Skeletal muscle cell (primary cell): Measurements from ENCODE around the gene NEDD9.

ENCODE experiments used
- DNase-seq: peaks from one replicate; pipeline ENCODE4 v3.0.0-alpha.2; 2010; ENCODE audit warnings: low read depth
- H3K4me3 ChIP-seq: 2 replicates; pipeline ENCODE4 v1.5.1; 2011; ENCODE audit warnings: low read depth, mild to moderate bottlenecking, control low read depth, low read length, moderate library complexity

Gene NEDD9

GRCh38 chr6:11221623-11222384, 10.7 kb downstream of the NEDD9 start:
- no peak for DNase-seq
- no peak overlapping the region for H3K4me3 ChIP-seq

GRCh38 chr6:11219400-11219834, 13.1 kb downstream of the NEDD9 start:
- no peak for DNase-seq
- H3K4me3 ChIP-seq = no peak overlapping the region

- no peak for DNase-seq
Observed at GRCh38 chr6:11218538-11219399, 13.7 kb downstream of the NEDD9 start.

GRCh38 chr6:11218102-11218442, 14.4 kb downstream of the NEDD9 start:
- no peak for DNase-seq

More at GRCh38 chr6:11218538-11219399, 13.7 kb downstream of the NEDD9 start:
- no peak overlapping the region for H3K4me3 ChIP-seq

GRCh38 chr6:11217360-11218101, 14.9 kb downstream of the NEDD9 start:
- DNase-seq = no peak
- H3K4me3 ChIP-seq = no peak overlapping the region

More at GRCh38 chr6:11218102-11218442, 14.4 kb downstream of the NEDD9 start:
- H3K4me3 ChIP-seq = no peak overlapping the region

GRCh38 chr6:11215773-11216172, 16.7 kb downstream of the NEDD9 start:
- no peak overlapping the region for H3K4me3 ChIP-seq
- DNase-seq = no peak

GRCh38 chr6:11214901-11215300, 17.6 kb downstream of the NEDD9 start:
- H3K4me3 ChIP-seq = no peak overlapping the region
- no peak for DNase-seq

- DNase-seq = no peak
- no peak overlapping the region for H3K4me3 ChIP-seq
Observed at GRCh38 chr6:11214084-11214833, 18.2 kb downstream of the NEDD9 start.

- DNase-seq = no peak
- H3K4me3 ChIP-seq = no peak overlapping the region
Observed at GRCh38 chr6:11213422-11214021, 18.9 kb downstream of the NEDD9 start.

- no peak overlapping the region for H3K4me3 ChIP-seq
Observed at GRCh38 chr6:11212664-11213063, 19.8 kb downstream of the NEDD9 start.

GRCh38 chr6:11211254-11211653, 21.2 kb downstream of the NEDD9 start:
- H3K4me3 ChIP-seq = no peak overlapping the region
- DNase-seq = no peak

More at GRCh38 chr6:11212664-11213063, 19.8 kb downstream of the NEDD9 start:
- DNase-seq = peak; percentile 65

GRCh38 chr6:11210386-11211138, 21.9 kb downstream of the NEDD9 start:
- no peak for DNase-seq
- H3K4me3 ChIP-seq = no peak overlapping the region

- no peak overlapping the region for H3K4me3 ChIP-seq
- DNase-seq = no peak
Observed at GRCh38 chr6:11209906-11210305, 22.6 kb downstream of the NEDD9 start.

- no peak for DNase-seq
- no peak overlapping the region for H3K4me3 ChIP-seq
Observed at GRCh38 chr6:11209369-11209768, 23.1 kb downstream of the NEDD9 start.

GRCh38 chr6:11208854-11209253, 23.6 kb downstream of the NEDD9 start:
- H3K4me3 ChIP-seq = no peak overlapping the region
- no peak for DNase-seq

GRCh38 chr6:11208267-11208666, 24.2 kb downstream of the NEDD9 start:
- DNase-seq = no peak
- H3K4me3 ChIP-seq = no peak overlapping the region

GRCh38 chr6:11207199-11207968, 25.1 kb downstream of the NEDD9 start:
- H3K4me3 ChIP-seq = no peak overlapping the region
- peak; percentile 99 for DNase-seq
